HEK293 (cell line): ENCODE measurements around the gene CEP350.

Experiments used
- HOXA7 ChIP-seq: sonication (generic); formaldehyde crosslinking; IDR thresholded peaks from 2 replicates; pipeline ENCODE4 v1.8.1; 2022; ENCODE audit warnings: missing genetic modification reagents, borderline replicate concordance
- ZBTB17 ChIP-seq: fragments of 450-650 bp; formaldehyde crosslinking; IDR thresholded peaks from 2 replicates; pipeline ENCODE4 v1.5.1; 2016; ENCODE audit warnings: missing biosample characterization, missing genetic modification characterization
- ZBTB7A ChIP-seq: fragments of 450-650 bp; formaldehyde crosslinking; IDR thresholded peaks from 2 replicates; pipeline ENCODE4 v1.5.1; 2016; ENCODE audit warnings: low read depth, missing biosample characterization, missing genetic modification characterization
- ZNF133 ChIP-seq: fragments of 450-650 bp; formaldehyde crosslinking; IDR thresholded peaks from 2 replicates; pipeline ENCODE4 v1.5.1; 2016; ENCODE audit warnings: missing biosample characterization, missing genetic modification characterization
- ZNF274 ChIP-seq, 2 experiments: fragments of 200-500 bp in 1 of 2; fragments of 450-650 bp in 1 of 2; sonication (Bioruptor generic) in 1 of 2; formaldehyde crosslinking in 1 of 2; IDR thresholded peaks; 2 replicates each; pipeline versions ENCODE4 v1.5.1 to v1.6.1; 2014 to 2016; ENCODE audit warnings: borderline replicate concordance in 1 of 2, inconsistent platforms in 1 of 2, low read length in 1 of 2, missing biosample characterization in 1 of 2, missing genetic modification characterization in 1 of 2
- ZNF394 ChIP-seq: fragments of 450-650 bp; formaldehyde crosslinking; IDR thresholded peaks from 2 replicates; pipeline ENCODE4 v1.5.1; 2016; ENCODE audit warnings: missing biosample characterization, missing genetic modification characterization, mild to moderate bottlenecking, moderate library complexity, borderline replicate concordance
- ZNF514 ChIP-seq: fragments of 450-650 bp; formaldehyde crosslinking; IDR thresholded peaks from 2 replicates; pipeline ENCODE4 v1.5.1; 2016; ENCODE audit warnings: missing biosample characterization, missing genetic modification characterization
- TF ChIP-seq, protein P1 (sequence below): fragments of 450-650 bp; formaldehyde crosslinking; IDR thresholded peaks from 2 replicates; pipeline ENCODE4 v1.5.1; 2017; ENCODE audit warnings: missing biosample characterization, mild to moderate bottlenecking, missing genetic modification characterization, moderate library complexity
- TF ChIP-seq, protein P2 (sequence below): fragments of 450-650 bp; IDR thresholded peaks from 2 replicates; pipeline ENCODE4 v1.5.1; 2018; ENCODE audit warnings: missing biosample characterization, missing genetic modification characterization
- TF ChIP-seq, protein P3 (sequence below): fragments of 450-650 bp; formaldehyde crosslinking; IDR thresholded peaks from 2 replicates; pipeline ENCODE4 v1.5.1; 2016; ENCODE audit warnings: missing biosample characterization, missing genetic modification characterization

DNA sequence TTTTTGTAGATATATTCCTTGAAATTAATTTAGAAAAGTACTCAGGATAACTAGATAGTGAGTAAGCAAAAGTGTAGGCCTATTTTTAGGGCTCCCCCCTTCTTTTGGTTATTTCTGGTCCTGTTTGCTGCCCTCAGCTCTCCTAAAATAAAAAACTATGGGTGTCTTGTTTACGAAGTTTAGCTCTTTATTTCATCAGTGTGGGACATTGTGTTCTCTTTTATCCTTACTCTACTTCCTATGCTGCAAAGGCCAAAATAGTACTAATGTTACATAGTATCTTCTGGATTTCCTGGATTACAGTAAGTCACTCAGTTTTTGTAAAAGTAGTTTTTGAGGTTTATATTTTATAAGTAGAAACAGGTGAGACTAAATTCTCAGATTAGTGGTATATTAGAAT, 15.4 kb downstream of the CEP350 start:
- no peak for TF ChIP-seq HOXA7
- TF ChIP-seq ZBTB17 (tag by site-specific recombination) = no peak
- no peak for TF ChIP-seq ZNF514 (tag by site-specific recombination)
- no peak for TF ChIP-seq ZNF394
- no peak for TF ChIP-seq ZNF274 (IDR thresholded peaks at IDR 0.05; ENCODE audit: low read length)
- no peak for TF ChIP-seq ZNF274 (tag by site-specific recombination; IDR thresholded peaks at IDR 0.05; ENCODE audit: borderline replicate concordance)
- TF ChIP-seq, protein P1, sequence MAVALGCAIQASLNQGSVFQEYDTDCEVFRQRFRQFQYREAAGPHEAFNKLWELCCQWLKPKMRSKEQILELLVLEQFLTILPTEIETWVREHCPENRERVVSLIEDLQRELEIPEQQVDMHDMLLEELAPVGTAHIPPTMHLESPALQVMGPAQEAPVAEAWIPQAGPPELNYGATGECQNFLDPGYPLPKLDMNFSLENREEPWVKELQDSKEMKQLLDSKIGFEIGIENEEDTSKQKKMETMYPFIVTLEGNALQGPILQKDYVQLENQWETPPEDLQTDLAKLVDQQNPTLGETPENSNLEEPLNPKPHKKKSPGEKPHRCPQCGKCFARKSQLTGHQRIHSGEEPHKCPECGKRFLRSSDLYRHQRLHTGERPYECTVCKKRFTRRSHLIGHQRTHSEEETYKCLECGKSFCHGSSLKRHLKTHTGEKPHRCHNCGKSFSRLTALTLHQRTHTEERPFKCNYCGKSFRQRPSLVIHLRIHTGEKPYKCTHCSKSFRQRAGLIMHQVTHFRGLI (tag by site-specific recombination) = no peak
- no peak for TF ChIP-seq ZNF133 (tag by site-specific recombination)
- TF ChIP-seq, protein P2, sequence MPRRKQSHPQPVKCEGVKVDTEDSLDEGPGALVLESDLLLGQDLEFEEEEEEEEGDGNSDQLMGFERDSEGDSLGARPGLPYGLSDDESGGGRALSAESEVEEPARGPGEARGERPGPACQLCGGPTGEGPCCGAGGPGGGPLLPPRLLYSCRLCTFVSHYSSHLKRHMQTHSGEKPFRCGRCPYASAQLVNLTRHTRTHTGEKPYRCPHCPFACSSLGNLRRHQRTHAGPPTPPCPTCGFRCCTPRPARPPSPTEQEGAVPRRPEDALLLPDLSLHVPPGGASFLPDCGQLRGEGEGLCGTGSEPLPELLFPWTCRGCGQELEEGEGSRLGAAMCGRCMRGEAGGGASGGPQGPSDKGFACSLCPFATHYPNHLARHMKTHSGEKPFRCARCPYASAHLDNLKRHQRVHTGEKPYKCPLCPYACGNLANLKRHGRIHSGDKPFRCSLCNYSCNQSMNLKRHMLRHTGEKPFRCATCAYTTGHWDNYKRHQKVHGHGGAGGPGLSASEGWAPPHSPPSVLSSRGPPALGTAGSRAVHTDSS (tag by site-specific recombination) = no peak
- TF ChIP-seq, protein P3, sequence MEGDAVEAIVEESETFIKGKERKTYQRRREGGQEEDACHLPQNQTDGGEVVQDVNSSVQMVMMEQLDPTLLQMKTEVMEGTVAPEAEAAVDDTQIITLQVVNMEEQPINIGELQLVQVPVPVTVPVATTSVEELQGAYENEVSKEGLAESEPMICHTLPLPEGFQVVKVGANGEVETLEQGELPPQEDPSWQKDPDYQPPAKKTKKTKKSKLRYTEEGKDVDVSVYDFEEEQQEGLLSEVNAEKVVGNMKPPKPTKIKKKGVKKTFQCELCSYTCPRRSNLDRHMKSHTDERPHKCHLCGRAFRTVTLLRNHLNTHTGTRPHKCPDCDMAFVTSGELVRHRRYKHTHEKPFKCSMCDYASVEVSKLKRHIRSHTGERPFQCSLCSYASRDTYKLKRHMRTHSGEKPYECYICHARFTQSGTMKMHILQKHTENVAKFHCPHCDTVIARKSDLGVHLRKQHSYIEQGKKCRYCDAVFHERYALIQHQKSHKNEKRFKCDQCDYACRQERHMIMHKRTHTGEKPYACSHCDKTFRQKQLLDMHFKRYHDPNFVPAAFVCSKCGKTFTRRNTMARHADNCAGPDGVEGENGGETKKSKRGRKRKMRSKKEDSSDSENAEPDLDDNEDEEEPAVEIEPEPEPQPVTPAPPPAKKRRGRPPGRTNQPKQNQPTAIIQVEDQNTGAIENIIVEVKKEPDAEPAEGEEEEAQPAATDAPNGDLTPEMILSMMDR = no peak
- TF ChIP-seq ZBTB7A (tag by site-specific recombination) = no peak
